Osteocyte (in vitro differentiated cells): ENCODE data around the gene MARF1. TPM values are rescaled to one million over a fixed set of nuclear protein-coding genes. Genes with fewer than 3 reads are reported as not detected.
"Not testable (repeated sequence)": the region's sequence is repeated elsewhere in the genome, so short reads cannot be mapped to it uniquely, and the experiment has no call there.

Experiments
- DNase-seq: peaks from one replicate; pipeline ENCODE4 v3.0.0; 2021; ENCODE audit warnings: mixed read lengths; ENCODE audit not compliant: unreplicated experiment; ENCODE audit errors: extremely low spot score
- H3K27ac Mint-ChIP-seq: one replicate; pipeline ENCODE4 v1.8.0; 2021; ENCODE audit warnings: mild to moderate bottlenecking, mixed read lengths; ENCODE audit not compliant: unreplicated experiment
- H3K27me3 Mint-ChIP-seq: one replicate; pipeline ENCODE4 v1.8.0; 2021; ENCODE audit warnings: mixed read lengths; ENCODE audit not compliant: unreplicated experiment
- H3K36me3 Mint-ChIP-seq: one replicate; pipeline ENCODE4 v1.8.0; 2021; ENCODE audit warnings: mixed read lengths; ENCODE audit not compliant: unreplicated experiment
- H3K4me1 Mint-ChIP-seq: one replicate; pipeline ENCODE4 v1.8.0; 2021; ENCODE audit warnings: mixed read lengths; ENCODE audit not compliant: unreplicated experiment
- H3K4me3 Mint-ChIP-seq: one replicate; pipeline ENCODE4 v1.8.0; 2021; ENCODE audit warnings: mild to moderate bottlenecking, moderate library complexity, mixed read lengths; ENCODE audit not compliant: unreplicated experiment
- H3K9me3 Mint-ChIP-seq: one replicate; pipeline ENCODE4 v1.8.0; 2021; ENCODE audit warnings: mixed read lengths; ENCODE audit not compliant: unreplicated experiment
- CTCF ChIP-seq: fragments of 200-600 bp; sonication (generic); IDR thresholded peaks from 2 replicates; pipeline ENCODE4 v1.5.0; 2021; ENCODE audit warnings: antibody characterized with exemption, mild to moderate bottlenecking, moderate library complexity
- total RNA-seq: library from RNA; stranded (reverse); gene quantifications from 2 replicates; pipeline ENCODE4 v1.2.1, GENCODE V29; 2021

MARF1 gene
- total RNA-seq, 1 donor from 2014 or later, result 83.0 TPM

- H3K9me3 Mint-ChIP-seq, result no peaks in the 10 kb centered on the region
- no peak for DNase-seq
- no peak for TF ChIP-seq CTCF
- peaks cover 27% of the 10 kb centered on the region for H3K4me1 Mint-ChIP-seq
- H3K4me3 Mint-ChIP-seq, result peak overlapping the region; percentile 8
- H3K27ac Mint-ChIP-seq, result peak overlapping the region; percentile 75
- no peaks in the 10 kb centered on the region for H3K27me3 Mint-ChIP-seq
- H3K36me3 Mint-ChIP-seq, result no peaks in the 10 kb centered on the region
These were observed 10.3 kb upstream of the MARF1 start for GRCh38 chr16:15653227-15653626.

- H3K27me3 Mint-ChIP-seq, result no peaks in the 10 kb centered on the region
- peak overlapping the region; percentile 14 for H3K4me3 Mint-ChIP-seq
- DNase-seq, result no peak
- no peaks in the 10 kb centered on the region for H3K9me3 Mint-ChIP-seq
- peak overlapping the region; percentile 75 for H3K27ac Mint-ChIP-seq
- H3K36me3 Mint-ChIP-seq, result no peaks in the 10 kb centered on the region
- TF ChIP-seq CTCF, result no peak
- peaks cover 27% of the 10 kb centered on the region for H3K4me1 Mint-ChIP-seq
These were observed 9.5 kb upstream of the MARF1 start for GRCh38 chr16:15652293-15653001.

GRCh38 chr16:15650698-15651171, 7.8 kb upstream of the MARF1 start:
- H3K27me3 Mint-ChIP-seq, result no peaks in the 10 kb centered on the region
- H3K27ac Mint-ChIP-seq, result peak overlapping the region; percentile 97
- no peak for DNase-seq
- no peak for TF ChIP-seq CTCF
- H3K4me3 Mint-ChIP-seq, result peak overlapping the region; percentile 99
- H3K4me1 Mint-ChIP-seq, result peaks cover 27% of the 10 kb centered on the region
- H3K36me3 Mint-ChIP-seq, result no peaks in the 10 kb centered on the region
- H3K9me3 Mint-ChIP-seq, result no peaks in the 10 kb centered on the region

- Mint-ChIP-seq H3K27ac (peak within 1 kb of the TSS; percentile 97), H3K27me3 (no peaks in the 10 kb centered on the region), H3K4me3 (peak within 1 kb of the TSS; percentile 99), H3K4me1 (peaks cover 27% of the 10 kb centered on the region), H3K36me3 (no peaks in the 10 kb centered on the region), H3K9me3 (no peaks in the 10 kb centered on the region)
- DNase-seq, result peak; percentile 96
- no peak for TF ChIP-seq CTCF
These were observed 7.2 kb upstream of the MARF1 start, which contains the start of gene NDE1 for GRCh38 chr16:15650019-15650697. TSS of gene NDE1 (plus strand) at chr16:15650245. CDS start at chr16:15664779, 14,534 bp downstream.

- no peaks in the 10 kb centered on the region for H3K9me3 Mint-ChIP-seq
- no peaks in the 10 kb centered on the region for H3K27me3 Mint-ChIP-seq
- H3K4me1 Mint-ChIP-seq, result peaks cover 30% of the 10 kb centered on the region
- H3K27ac Mint-ChIP-seq, result peak overlapping the region; percentile 75
- no peaks in the 10 kb centered on the region for H3K36me3 Mint-ChIP-seq
- H3K4me3 Mint-ChIP-seq, result peak overlapping the region; percentile 73
- DNase-seq, result no peak
- TF ChIP-seq CTCF, result no peak
These were observed 6.7 kb upstream of the MARF1 start for GRCh38 chr16:15649727-15650018.

- H3K9me3 Mint-ChIP-seq, DNase-seq, H3K27me3 Mint-ChIP-seq, H3K36me3 Mint-ChIP-seq: not testable (repeated sequence)
- H3K4me1 Mint-ChIP-seq, result peaks cover 31% of the 10 kb centered on the region
- peak overlapping the region; percentile 73 for H3K4me3 Mint-ChIP-seq
- peak overlapping the region; percentile 75 for H3K27ac Mint-ChIP-seq
These were observed 6.4 kb upstream of the MARF1 start for GRCh38 chr16:15649311-15649710.
